GM21717 (cell line): ENCODE data around the gene BCL2L11.

Source experiments
- ATAC-seq: cut with Tn5 transposase; IDR thresholded peaks from one replicate; pipeline ENCODE4 v1.9.1; 2021; ENCODE audit warnings: mild to moderate bottlenecking, moderate library complexity; ENCODE audit not compliant: unreplicated experiment

BCL2L11 gene

GRCh38 chr2:111167076-111167862 lies 46.6 kb downstream of the BCL2L11 start:
- no peak for ATAC-seq

- no peak for ATAC-seq
Measured at GRCh38 chr2:111167863-111168162, 47.1 kb downstream of the BCL2L11 start.

GRCh38 chr2:111168528-111169239 lies 48.0 kb downstream of the BCL2L11 start:
- ATAC-seq, result peak; percentile 76

GRCh38 chr2:111169268-111169667 lies 48.6 kb downstream of the BCL2L11 start:
- ATAC-seq, result no peak

- ATAC-seq, result no peak
Measured at GRCh38 chr2:111169924-111170323, 49.2 kb downstream of the BCL2L11 start.

GRCh38 chr2:111171337-111171930 lies 50.7 kb downstream of the BCL2L11 start:
- no peak for ATAC-seq

GRCh38 chr2:111172666-111173065 lies 52.0 kb downstream of the BCL2L11 start:
- ATAC-seq, result no peak

GRCh38 chr2:111173338-111173737 lies 52.6 kb downstream of the BCL2L11 start:
- no peak for ATAC-seq

GRCh38 chr2:111173856-111174255 lies 53.1 kb downstream of the BCL2L11 start:
- no peak for ATAC-seq

GRCh38 chr2:111175615-111176014 lies 54.9 kb downstream of the BCL2L11 start:
- ATAC-seq, result no peak

- no peak for ATAC-seq
Measured at GRCh38 chr2:111176388-111176787, 55.7 kb downstream of the BCL2L11 start.

GRCh38 chr2:111176867-111177266 lies 56.2 kb downstream of the BCL2L11 start:
- no peak for ATAC-seq

- ATAC-seq, result no peak
Measured at GRCh38 chr2:111178296-111178695, 57.6 kb downstream of the BCL2L11 start.

GRCh38 chr2:111178730-111179405 lies 58.2 kb downstream of the BCL2L11 start:
- ATAC-seq, result no peak

- ATAC-seq, result no peak
Measured at GRCh38 chr2:111182121-111182520, 61.4 kb downstream of the BCL2L11 start.

- no peak for ATAC-seq
Measured at GRCh38 chr2:111182740-111183139, 62.0 kb downstream of the BCL2L11 start.

GRCh38 chr2:111184725-111185310 lies 64.1 kb downstream of the BCL2L11 start:
- ATAC-seq, result no peak

- no peak for ATAC-seq
Measured at GRCh38 chr2:111185361-111186022, 64.8 kb downstream of the BCL2L11 start.

- ATAC-seq, result no peak
Measured at GRCh38 chr2:111186121-111186715, 65.5 kb downstream of the BCL2L11 start.

GRCh38 chr2:111186933-111187332 lies 66.2 kb downstream of the BCL2L11 start:
- no peak for ATAC-seq
